Adrenal gland (tissue), 12 donors: ENCODE measurements around the gene IPO11. TPM values are rescaled to one million over a fixed set of nuclear protein-coding genes. Genes with fewer than 3 reads are reported as not detected.

Source experiments
- DNase-seq, 7 donors: peaks; one replicate each; pipeline ENCODE4 v3.0.0-alpha.2; 2019 to 2020
- H3K27ac ChIP-seq, 5 donors: fragments of 200-600 bp; sonication (generic) in 4 of 5; 1 replicate in 3 of 5; 2 replicates in 2 of 5; pipeline versions ENCODE4 v1.5.1 to v1.8.0; 2016 to 2020; ENCODE audit warnings: mild to moderate bottlenecking in 1 of 5
- H3K27me3 ChIP-seq: fragments of 200-600 bp; 2 replicates; pipeline ENCODE4 v1.8.0; 2021
- H3K36me3 ChIP-seq, 2 donors: fragments of 200-600 bp; replicated peaks in 1 of 2; 1 replicate in 1 of 2; 2 replicates in 1 of 2; pipeline versions ENCODE4 v1.5.1 to v1.8.0; 2018 to 2022
- H3K4me1 ChIP-seq, 2 donors: fragments of 200-600 bp; replicated peaks in 1 of 2; 1 replicate in 1 of 2; 2 replicates in 1 of 2; pipeline versions ENCODE4 v1.5.1 to v1.8.0; 2018 to 2021
- H3K4me3 ChIP-seq, 4 donors: fragments of 200-600 bp; sonication (generic) in 3 of 4; one replicate each; pipeline ENCODE4 v1.5.1; 2016 to 2018
- H3K9me3 ChIP-seq, 3 donors: fragments of 200-600 bp; sonication (generic) in 1 of 3; replicated peaks in 1 of 3; 1 replicate in 2 of 3; 2 replicates in 1 of 3; pipeline versions ENCODE4 v1.5.1 to v1.8.0; 2016 to 2021
- POLR2A ChIP-seq, 2 donors: fragments of 450-650 bp; IDR thresholded peaks; one replicate each; pipeline ENCODE4 v1.6.1; 2017; ENCODE audit warnings: antibody characterized with exemption in 2 of 2, mild to moderate bottlenecking in 2 of 2, moderate library complexity in 1 of 2
- WGBS, 4 donors: extraction: QIAGEN DNeasy Blood & Tissue Kit in 2 of 4; methylation state at CpG; one replicate each; pipeline versions ENCODE4 v1.1.5 to v1.1.7; 2013 to 2017; 5-methylcytosine and 5-hydroxymethylcytosine counted together
- intact Hi-C, 2 donors: fragments of 100-400 bp; cut with DNase I; formaldehyde crosslinking; loops; one replicate each; pipeline versions ENCODE4 v1.14.1 to v1.15.0; 2022 to 2023
- polyA plus RNA-seq, 3 donors: library from polyadenylated mRNA; stranded (reverse); fragments of 200-250 nt in 2 of 3; fragments of 350-450 nt in 1 of 3; fragmentation: Illumina TruSeq in 1 of 3; extraction: RNeasy Lipid Tissue Mini Kit (QIAGEN cat#74804) in 1 of 3; gene quantifications; one replicate each; pipeline ENCODE4 v1.2.3, GENCODE V29; 2013 to 2014
- total RNA-seq, 9 donors: library from RNA; depleted of rRNA in 4 of 9; stranded (reverse); fragments of >200 nt in 4 of 9; fragments of 120-200 nt in 1 of 9; fragmentation: NEBNext Ultra II Directional in 1 of 9; extraction: Animal tissue kit (Norgen Biotek cat#: 25700) in 1 of 9; gene quantifications; one replicate each; pipeline versions ENCODE4 v1.1.0 to v1.2.4, GENCODE V29; 2013 to 2023
- TF ChIP-seq, protein P1 (sequence below), 6 experiments: fragments of 450-650 bp in 4 of 6; fragments of 200-600 bp in 2 of 6; sonication (generic) in 1 of 6; IDR thresholded peaks; 1 replicate in 5 of 6; 2 replicates in 1 of 6; pipeline versions ENCODE4 v1.5.1 to v1.8.0; 2016 to 2021; ENCODE audit warnings: antibody characterized with exemption in 6 of 6, mild to moderate bottlenecking in 2 of 6, moderate library complexity in 1 of 6
- donor health status: healthy with polysubstance abuse.
- donor health status: Bipolar disorder and iron deficiency.
- donor health status: DM: yes; HTN: yes; CAD: no.
- donor health status: DM: no; HTN: no; CAD: no.
- donor health status: DM: no; HTN: no; CAD: no.
- donor health status: DM: yes; HTN: yes; CAD: no.

Gene IPO11
- total and polyA plus RNA-seq, 12 donors, result 6.0 to 33.3 (median 23.7) TPM

DNA sequence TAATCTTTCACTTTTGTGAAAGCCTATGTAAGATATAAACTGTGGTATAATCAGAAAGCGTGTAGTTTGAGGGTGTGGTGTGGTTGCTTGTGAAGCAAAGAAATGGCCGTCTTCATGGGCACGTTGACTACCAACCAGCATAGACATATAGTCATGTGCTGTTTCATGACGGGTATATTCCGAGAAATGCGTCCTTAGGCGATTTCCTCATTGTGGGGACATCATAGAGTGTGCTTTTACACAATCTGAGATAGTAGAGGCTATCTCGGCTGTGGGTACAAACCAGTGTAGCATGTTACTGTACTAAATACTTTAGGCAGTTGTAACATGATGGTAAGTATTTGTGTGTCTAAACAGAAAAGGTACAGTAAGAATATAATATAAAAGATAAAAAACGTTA lies 86.4 kb downstream of the IPO11 start:
- no peaks in the 10 kb centered on the region for H3K36me3 ChIP-seq
- WGBS, 4 donors, result 93 to 97% (median 96%) methylated on average over 8 to 9 of the region's 9 CpGs

DNA sequence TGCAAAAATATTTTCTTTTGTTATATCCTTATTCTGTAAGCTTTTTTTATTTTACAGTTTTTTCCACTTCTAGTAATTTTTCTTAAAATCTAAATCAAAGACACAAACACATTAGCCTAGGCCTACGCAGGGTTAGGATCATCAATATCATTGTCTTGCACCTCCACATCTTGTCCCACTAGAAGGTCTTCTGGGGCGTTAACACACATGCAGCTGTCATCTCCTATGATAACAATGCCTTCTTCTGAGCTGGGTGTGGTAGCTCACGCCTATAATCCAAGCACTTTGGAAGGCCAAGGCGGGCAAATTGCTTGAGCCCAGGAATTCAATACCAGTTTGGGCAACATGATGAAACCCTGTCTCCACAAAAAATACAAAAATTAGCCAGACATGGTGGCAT lies 87.2 kb downstream of the IPO11 start:
- 94 to 99% (median 98%) methylated on average over 4 of the region's 4 CpGs for WGBS, 4 donors
- intact Hi-C loops, result no loop called here
- H3K4me3 ChIP-seq, result no peak overlapping the region
- no peaks in the 10 kb centered on the region for H3K27me3 ChIP-seq
- no peak for TF ChIP-seq POLR2A (IDR thresholded peaks at IDR 0.05)
- TF ChIP-seq, protein P1, sequence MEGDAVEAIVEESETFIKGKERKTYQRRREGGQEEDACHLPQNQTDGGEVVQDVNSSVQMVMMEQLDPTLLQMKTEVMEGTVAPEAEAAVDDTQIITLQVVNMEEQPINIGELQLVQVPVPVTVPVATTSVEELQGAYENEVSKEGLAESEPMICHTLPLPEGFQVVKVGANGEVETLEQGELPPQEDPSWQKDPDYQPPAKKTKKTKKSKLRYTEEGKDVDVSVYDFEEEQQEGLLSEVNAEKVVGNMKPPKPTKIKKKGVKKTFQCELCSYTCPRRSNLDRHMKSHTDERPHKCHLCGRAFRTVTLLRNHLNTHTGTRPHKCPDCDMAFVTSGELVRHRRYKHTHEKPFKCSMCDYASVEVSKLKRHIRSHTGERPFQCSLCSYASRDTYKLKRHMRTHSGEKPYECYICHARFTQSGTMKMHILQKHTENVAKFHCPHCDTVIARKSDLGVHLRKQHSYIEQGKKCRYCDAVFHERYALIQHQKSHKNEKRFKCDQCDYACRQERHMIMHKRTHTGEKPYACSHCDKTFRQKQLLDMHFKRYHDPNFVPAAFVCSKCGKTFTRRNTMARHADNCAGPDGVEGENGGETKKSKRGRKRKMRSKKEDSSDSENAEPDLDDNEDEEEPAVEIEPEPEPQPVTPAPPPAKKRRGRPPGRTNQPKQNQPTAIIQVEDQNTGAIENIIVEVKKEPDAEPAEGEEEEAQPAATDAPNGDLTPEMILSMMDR (IDR thresholded peaks at IDR 0.05), result no peak
- H3K9me3 ChIP-seq, result no peaks in the 10 kb centered on the region
- no peaks in the 10 kb centered on the region for H3K4me1 ChIP-seq
- H3K27ac ChIP-seq, result no peak overlapping the region
- no peaks in the 10 kb centered on the region for H3K36me3 ChIP-seq
- DNase-seq, result no peak

More for the DNA sequence above, 86.4 kb downstream of the IPO11 start:
- Histone ChIP-seq H3K9me3 (no peaks in the 10 kb centered on the region), H3K27ac (no peak overlapping the region), H3K27me3 (no peaks in the 10 kb centered on the region), H3K4me3 (no peak overlapping the region), H3K4me1 (no peaks in the 10 kb centered on the region)
- TF ChIP-seq, protein P1 (IDR thresholded peaks at IDR 0.05), result no peak
- TF ChIP-seq POLR2A (IDR thresholded peaks at IDR 0.05), result no peak
- no peak for DNase-seq
- intact Hi-C loops, result no loop called here

DNA sequence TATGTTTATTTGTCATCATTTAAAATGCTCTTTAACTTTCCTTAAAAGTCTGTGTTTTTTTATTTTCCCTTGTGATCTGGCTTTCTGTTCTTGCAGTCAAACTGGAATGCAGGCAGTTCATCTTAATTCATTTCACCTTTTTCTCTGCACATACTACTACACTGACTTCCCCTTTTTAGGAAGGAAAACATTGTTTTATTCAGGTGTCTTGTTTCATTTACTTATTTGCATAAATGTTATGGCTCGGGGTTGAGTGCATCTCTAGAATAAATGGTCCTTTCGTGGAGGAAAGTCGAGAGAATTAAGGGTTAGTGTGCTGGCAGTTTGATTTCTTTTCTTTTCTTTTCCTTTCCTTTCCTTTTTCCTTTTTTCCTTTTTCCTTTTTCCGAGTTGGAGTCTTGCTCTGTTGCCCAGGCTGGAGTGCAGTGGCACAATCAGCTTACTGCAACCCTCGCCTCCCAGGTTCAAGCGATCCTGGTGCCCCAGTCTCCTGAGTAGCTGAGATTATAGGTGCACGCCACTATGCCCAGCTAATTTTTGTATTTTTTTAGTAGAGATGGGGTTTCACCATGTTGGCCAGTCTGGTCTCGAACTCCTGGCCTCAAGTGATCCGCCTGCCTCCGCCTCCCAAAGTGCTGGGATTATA lies 90.0 kb downstream of the IPO11 start:
- Histone ChIP-seq H3K27me3 (no peaks in the 10 kb centered on the region), H3K27ac (no peak overlapping the region), H3K4me3 (no peak overlapping the region), H3K9me3 (no peaks in the 10 kb centered on the region), H3K4me1 (no peaks in the 10 kb centered on the region), H3K36me3 (no peaks in the 10 kb centered on the region)
- WGBS, 4 donors, result 95 to 97% (median 96%) methylated on average over 10 of the region's 10 CpGs
- no peak for TF ChIP-seq POLR2A (IDR thresholded peaks at IDR 0.05)
- TF ChIP-seq, protein P1 (IDR thresholded peaks at IDR 0.05), result no peak
- no peak for DNase-seq
- intact Hi-C loops, result no loop called here

DNA sequence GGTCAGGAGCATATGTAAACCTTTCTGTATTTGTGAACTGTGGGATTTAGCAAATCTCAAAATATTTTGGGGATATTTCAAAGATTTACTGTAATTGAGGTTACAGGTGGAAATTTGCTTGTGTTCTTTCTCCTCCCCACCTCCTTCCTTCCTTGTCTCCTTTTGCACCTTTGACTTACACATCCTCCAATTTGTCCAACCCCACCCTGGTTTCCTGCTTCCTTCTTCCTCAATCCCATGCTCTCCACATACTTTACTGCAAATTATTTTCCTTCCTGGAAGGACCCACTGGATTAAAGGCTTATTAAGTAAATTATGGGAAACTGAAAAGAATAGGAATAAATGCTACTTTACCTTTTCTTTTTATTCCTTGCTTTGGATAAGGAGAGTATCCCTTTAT lies 91.6 kb downstream of the IPO11 start:
- H3K9me3 ChIP-seq, result no peaks in the 10 kb centered on the region
- H3K27me3 ChIP-seq, result no peaks in the 10 kb centered on the region
- no peaks in the 10 kb centered on the region for H3K36me3 ChIP-seq
- H3K27ac ChIP-seq, result no peak overlapping the region
- intact Hi-C loops, result no loop called here
- no peak for DNase-seq
- TF ChIP-seq, protein P1 (IDR thresholded peaks at IDR 0.05), result no peak
- TF ChIP-seq POLR2A (IDR thresholded peaks at IDR 0.05), result no peak
- no peaks in the 10 kb centered on the region for H3K4me1 ChIP-seq
- no peak overlapping the region for H3K4me3 ChIP-seq
